Urinary bladder (tissue), 4 donors: ENCODE results near the gene NKD1. TPM values are rescaled to one million over a fixed set of nuclear protein-coding genes. Genes with fewer than 3 reads are reported as not detected.

Experiments used
- DNase-seq: peaks from one replicate; pipeline ENCODE4 v3.0.0-alpha.2; 2015; ENCODE audit errors: extremely low spot score
- H3K27ac ChIP-seq: one replicate; pipeline ENCODE4 v1.5.1; 2013; ENCODE audit warnings: low read depth, mild to moderate bottlenecking, moderate library complexity
- H3K36me3 ChIP-seq: one replicate; pipeline ENCODE4 v1.6.1; 2013; ENCODE audit warnings: mild to moderate bottlenecking, moderate library complexity; ENCODE audit not compliant: insufficient read depth
- H3K4me1 ChIP-seq: one replicate; pipeline ENCODE4 v1.6.1; 2013; ENCODE audit warnings: mild to moderate bottlenecking, moderate library complexity; ENCODE audit not compliant: insufficient read depth
- H3K4me3 ChIP-seq: one replicate; pipeline ENCODE4 v1.5.1; 2013; ENCODE audit warnings: low read depth, low read length
- WGBS: extraction: QIAGEN DNeasy Blood & Tissue Kit; methylation state at CpG from one replicate; pipeline ENCODE4 v1.1.7; 2013; 5-methylcytosine and 5-hydroxymethylcytosine counted together
- polyA plus RNA-seq: library from polyadenylated mRNA; stranded (reverse); fragments of 200-250 nt; gene quantifications from one replicate; pipeline ENCODE4 v1.2.3, GENCODE V29; 2013
- total RNA-seq: library from RNA; depleted of rRNA; stranded (reverse); fragments of >200 nt; gene quantifications from one replicate; pipeline ENCODE4 v1.2.3, GENCODE V29; 2014
- donor health status: healthy with polysubstance abuse.
- donor health status: healthy.

Gene NKD1
- total and polyA plus RNA-seq, 2 donors = 5.9 to 6.2 TPM

GRCh38 chr16:50509521-50510341 is 38.5 kb upstream of the NKD1 start:
- H3K36me3 ChIP-seq = no peaks in the 10 kb centered on the region
- no peak overlapping the region for H3K4me3 ChIP-seq
- no peak overlapping the region for H3K27ac ChIP-seq
- no peak for DNase-seq
- H3K4me1 ChIP-seq = no peaks in the 10 kb centered on the region
- 63% methylated on average over 10 of the region's 10 CpGs for WGBS

GRCh38 chr16:50515218-50515617 is 33.0 kb upstream of the NKD1 start:
- no peak overlapping the region for H3K27ac ChIP-seq
- H3K4me1 ChIP-seq = no peaks in the 10 kb centered on the region
- no peak overlapping the region for H3K4me3 ChIP-seq
- DNase-seq = no peak
- 89% methylated on average over 1 of the region's 1 CpG for WGBS
- H3K36me3 ChIP-seq = no peaks in the 10 kb centered on the region

GRCh38 chr16:50516401-50516800 is 31.8 kb upstream of the NKD1 start:
- Histone ChIP-seq H3K27ac (no peak overlapping the region), H3K4me3 (no peak overlapping the region), H3K4me1 (no peaks in the 10 kb centered on the region), H3K36me3 (no peaks in the 10 kb centered on the region)
- DNase-seq = no peak

DNA sequence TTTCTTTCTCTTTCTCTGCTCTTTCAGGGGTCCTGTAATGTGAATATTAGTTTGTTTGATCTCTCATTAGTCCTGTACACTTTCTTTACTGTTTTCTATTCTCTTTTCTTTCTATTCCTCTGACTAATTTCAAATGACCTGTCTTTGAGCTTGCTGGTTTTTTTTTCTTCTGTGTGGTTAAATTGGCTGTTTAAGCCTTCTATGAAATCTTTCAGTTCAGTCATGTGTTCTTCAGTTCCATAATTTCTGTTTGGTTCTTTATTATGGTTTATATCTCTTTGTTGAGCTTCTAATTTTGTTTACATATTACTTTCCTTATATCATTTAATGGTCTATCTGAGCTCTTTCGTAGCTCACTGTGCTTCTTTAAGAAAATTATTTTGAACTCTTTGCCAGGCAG is 31.3 kb upstream of the NKD1 start:
- no peak overlapping the region for H3K27ac ChIP-seq
- no peaks in the 10 kb centered on the region for H3K36me3 ChIP-seq
- no peaks in the 10 kb centered on the region for H3K4me1 ChIP-seq
- 91% methylated on average over 1 of the region's 1 CpG for WGBS
- H3K4me3 ChIP-seq = no peak overlapping the region
- DNase-seq = no peak

DNA sequence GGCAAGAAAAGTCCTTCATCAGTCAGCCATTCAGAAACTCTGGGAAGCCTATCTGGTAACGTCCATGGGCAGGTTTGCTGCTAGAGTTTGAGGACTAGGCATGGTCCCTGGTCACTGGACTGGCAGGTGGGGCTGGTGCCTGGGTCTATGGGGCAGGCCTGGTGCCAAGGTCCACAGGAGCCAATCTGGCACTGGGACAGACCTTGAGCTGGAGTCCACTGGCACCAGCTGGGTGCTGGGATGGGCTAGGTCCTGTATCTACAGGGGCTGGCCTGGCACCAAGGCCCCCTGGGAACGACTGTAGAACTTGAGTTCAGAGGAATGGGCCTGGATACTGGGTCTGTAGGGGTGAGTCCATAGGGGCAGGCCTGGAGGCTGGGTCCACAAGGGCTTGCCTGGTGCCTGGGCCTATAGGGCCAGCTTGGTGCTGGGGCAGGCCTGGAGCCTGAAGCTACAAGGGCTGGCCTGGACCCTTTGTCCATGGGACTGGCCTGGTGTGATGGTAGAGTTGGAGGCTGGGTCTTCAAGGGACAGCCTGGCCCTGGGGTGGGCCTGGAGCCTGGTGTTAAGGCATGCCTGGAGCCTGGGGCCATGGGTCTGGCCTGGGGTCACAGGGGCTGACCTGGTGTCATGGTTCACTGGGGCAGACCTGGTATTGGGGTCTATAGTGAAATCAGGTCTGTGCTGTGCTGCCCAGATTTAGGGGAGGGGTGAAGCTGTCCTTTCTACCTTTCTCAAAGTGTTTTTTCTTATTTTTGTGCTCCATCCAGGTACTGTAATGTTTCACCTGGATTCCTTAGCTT is 30.5 kb upstream of the NKD1 start:
- Histone ChIP-seq H3K27ac (no peak overlapping the region), H3K36me3 (no peaks in the 10 kb centered on the region), H3K4me1 (no peaks in the 10 kb centered on the region), H3K4me3 (no peak overlapping the region)
- 70% methylated on average over 2 of the region's 2 CpGs for WGBS
- DNase-seq = no peak

GRCh38 chr16:50519001-50519400 is 29.2 kb upstream of the NKD1 start:
- Histone ChIP-seq H3K4me3 (no peak overlapping the region), H3K4me1 (no peaks in the 10 kb centered on the region), H3K36me3 (no peaks in the 10 kb centered on the region), H3K27ac (no peak overlapping the region)
- no peak for DNase-seq
- 71% methylated on average over 5 of the region's 5 CpGs for WGBS

DNA sequence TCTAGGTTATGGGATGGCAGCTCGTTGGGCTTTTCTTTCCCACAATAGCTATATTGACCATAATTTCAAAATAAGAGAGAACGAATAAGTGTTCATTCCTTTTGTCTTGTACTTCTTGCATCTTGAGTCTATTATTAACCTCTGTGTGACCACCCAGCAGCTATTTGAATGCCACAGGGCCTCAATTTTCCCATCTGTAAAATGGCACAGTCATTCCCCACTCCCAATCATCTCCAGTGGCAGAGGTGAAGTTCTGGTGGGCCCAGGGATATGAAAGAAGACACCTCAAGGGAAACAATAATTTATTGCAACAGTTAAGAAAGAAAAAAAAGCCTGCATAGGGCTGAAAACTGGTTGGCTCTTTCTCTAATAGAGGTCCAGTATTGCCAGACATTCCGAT is 28.6 kb upstream of the NKD1 start:
- Histone ChIP-seq H3K4me3 (no peak overlapping the region), H3K36me3 (no peaks in the 10 kb centered on the region), H3K4me1 (no peaks in the 10 kb centered on the region), H3K27ac (no peak overlapping the region)
- 78% methylated on average over 3 of the region's 3 CpGs for WGBS
- DNase-seq = no peak

- DNase-seq = no peak
- 31% methylated on average over 6 of the region's 6 CpGs for WGBS
- no peaks in the 10 kb centered on the region for H3K36me3 ChIP-seq
Measured at GRCh38 chr16:50520451-50521245, 27.5 kb upstream of the NKD1 start.

GRCh38 chr16:50521246-50521900 is 26.8 kb upstream of the NKD1 start:
- Histone ChIP-seq H3K4me1 (no peaks in the 10 kb centered on the region), H3K27ac (no peak overlapping the region), H3K4me3 (no peak overlapping the region), H3K36me3 (no peaks in the 10 kb centered on the region)
- no peak for DNase-seq
- 83% methylated on average over 9 of the region's 9 CpGs for WGBS

More at GRCh38 chr16:50520451-50521245, 27.5 kb upstream of the NKD1 start:
- H3K4me1 ChIP-seq = no peaks in the 10 kb centered on the region
- no peak overlapping the region for H3K4me3 ChIP-seq
- H3K27ac ChIP-seq = no peak overlapping the region

- Histone ChIP-seq H3K36me3 (no peaks in the 10 kb centered on the region), H3K4me3 (no peak overlapping the region), H3K27ac (no peak overlapping the region), H3K4me1 (no peaks in the 10 kb centered on the region)
- DNase-seq = no peak
- WGBS = 83% methylated on average over 5 of the region's 5 CpGs
Measured at GRCh38 chr16:50522324-50522723, 25.9 kb upstream of the NKD1 start.

- no peak for DNase-seq
- Histone ChIP-seq H3K36me3 (no peaks in the 10 kb centered on the region), H3K27ac (no peak overlapping the region), H3K4me3 (no peak overlapping the region), H3K4me1 (no peaks in the 10 kb centered on the region)
- WGBS = 93% methylated on average over 7 of the region's 7 CpGs
Measured at GRCh38 chr16:50523710-50524109, 24.5 kb upstream of the NKD1 start.

DNA sequence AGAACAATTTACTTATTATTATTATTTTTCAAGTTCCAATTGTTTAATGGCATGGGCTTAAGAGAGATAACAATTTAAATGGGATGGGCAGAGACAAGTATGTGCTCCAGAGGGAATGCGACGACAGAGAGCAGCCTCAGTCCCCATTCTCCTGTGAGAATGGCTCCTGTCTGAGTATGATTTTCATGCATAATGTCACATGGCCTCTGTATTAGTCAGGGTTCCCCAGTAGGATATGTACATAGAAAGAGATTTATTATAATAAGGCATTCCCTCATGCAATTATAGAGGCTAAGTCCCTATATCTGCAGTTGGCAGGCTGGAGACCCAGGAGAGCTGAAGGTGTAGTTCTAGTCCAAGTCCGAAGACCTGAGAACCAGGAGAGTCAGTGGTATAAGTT is 22.9 kb upstream of the NKD1 start:
- no peak for DNase-seq
- H3K4me1 ChIP-seq = no peaks in the 10 kb centered on the region
- no peak overlapping the region for H3K4me3 ChIP-seq
- H3K36me3 ChIP-seq = no peaks in the 10 kb centered on the region
- 91% methylated on average over 3 of the region's 3 CpGs for WGBS
- H3K27ac ChIP-seq = no peak overlapping the region

- no peak for DNase-seq
- WGBS = 94% methylated on average over 6 of the region's 6 CpGs
- Histone ChIP-seq H3K4me1 (no peaks in the 10 kb centered on the region), H3K27ac (no peak overlapping the region), H3K36me3 (no peaks in the 10 kb centered on the region), H3K4me3 (no peak overlapping the region)
Measured at GRCh38 chr16:50525716-50526115, 22.5 kb upstream of the NKD1 start.
